CD14-positive monocyte (primary cell): ENCODE measurements around the gene LKAAEAR1. TPM values are rescaled to one million over a fixed set of nuclear protein-coding genes. Genes with fewer than 3 reads are reported as not detected.

ENCODE experiments used
- DNase-seq, 3 donors: peaks; one replicate each; pipeline ENCODE4 v3.0.0-alpha.2; 2011 to 2022
- H2AFZ ChIP-seq: 2 replicates; pipeline ENCODE4 v1.6.0; 2012; ENCODE audit warnings: mild to moderate bottlenecking, low read depth, low read length, inconsistent platforms; ENCODE audit not compliant: insufficient read depth, poor library complexity, severe bottlenecking
- H3K27ac ChIP-seq, 2 donors: 1 replicate in 1 of 2; 2 replicates in 1 of 2; pipeline ENCODE4 v1.5.1; 2012 to 2013; ENCODE audit warnings: low read length in 2 of 2, control low read depth in 1 of 2, inconsistent platforms in 1 of 2, low read depth in 1 of 2, mild to moderate bottlenecking in 1 of 2
- H3K27me3 ChIP-seq, 2 donors: one replicate each; pipeline versions ENCODE4 v1.6.0 to v1.6.1; 2011 to 2013; ENCODE audit warnings: low read length in 2 of 2; ENCODE audit not compliant: control insufficient read depth in 2 of 2, insufficient read depth in 2 of 2
- H3K36me3 ChIP-seq, 2 donors: replicated peaks in 1 of 2; 1 replicate in 1 of 2; 2 replicates in 1 of 2; pipeline versions ENCODE4 v1.5.1 to v1.6.1; 2012 to 2013; ENCODE audit warnings: low read length in 2 of 2, control low read depth in 1 of 2, inconsistent platforms in 1 of 2, mild to moderate bottlenecking in 1 of 2; ENCODE audit not compliant: insufficient read depth in 2 of 2, control insufficient read depth in 1 of 2
- H3K4me1 ChIP-seq, 2 donors: 1 replicate in 1 of 2; 2 replicates in 1 of 2; pipeline versions ENCODE4 v1.5.1 to v1.6.1; 2012 to 2013; ENCODE audit warnings: low read length in 2 of 2, control low read depth in 1 of 2, inconsistent platforms in 1 of 2, mild to moderate bottlenecking in 1 of 2, moderate library complexity in 1 of 2; ENCODE audit not compliant: insufficient read depth in 2 of 2, control insufficient read depth in 1 of 2
- H3K4me2 ChIP-seq: replicated peaks from 2 replicates; pipeline ENCODE3; 2012; ENCODE audit warnings: low read length, moderate library complexity, mild to moderate bottlenecking; ENCODE audit not compliant: poor library complexity, severe bottlenecking; ENCODE audit errors: extremely low read depth
- H3K4me3 ChIP-seq, 3 experiments: fragments of 200-600 bp in 1 of 3; sonication (generic) in 1 of 3; replicated peaks in 1 of 3; 1 replicate in 2 of 3; 2 replicates in 1 of 3; pipeline ENCODE4 v1.5.1; 2011 to 2013; ENCODE audit warnings: low read length in 3 of 3, mild to moderate bottlenecking in 3 of 3, control low read depth in 2 of 3, low read depth in 2 of 3, inconsistent platforms in 1 of 3, moderate library complexity in 1 of 3
- H3K79me2 ChIP-seq: 2 replicates; pipeline ENCODE4 v1.6.0; 2012; ENCODE audit warnings: mild to moderate bottlenecking, control low read depth, inconsistent platforms, low read length, moderate library complexity; ENCODE audit not compliant: insufficient read depth
- H3K9ac ChIP-seq: 2 replicates; pipeline ENCODE4 v1.6.0; 2017; ENCODE audit warnings: low read length, mild to moderate bottlenecking; ENCODE audit not compliant: insufficient read depth, poor library complexity, severe bottlenecking
- H3K9me3 ChIP-seq, 2 donors: replicated peaks in 1 of 2; 1 replicate in 1 of 2; 2 replicates in 1 of 2; pipeline versions ENCODE4 v1.5.1 to v1.6.1; 2012 to 2013; ENCODE audit warnings: low read length in 2 of 2, control low read depth in 1 of 2; ENCODE audit not compliant: control insufficient read depth in 1 of 2, insufficient read depth in 1 of 2
- H4K20me1 ChIP-seq: 2 replicates; pipeline ENCODE4 v1.6.0; 2012; ENCODE audit warnings: mild to moderate bottlenecking, low read length, control low read depth, moderate library complexity; ENCODE audit not compliant: insufficient read depth
- H3K27ac Mint-ChIP-seq, 7 donors: one replicate each; pipeline ENCODE4 v1.8.0; 2020; ENCODE audit warnings: mild to moderate bottlenecking in 7 of 7, mixed read lengths in 7 of 7, moderate library complexity in 6 of 7, inconsistent platforms in 2 of 7
- H3K27me3 Mint-ChIP-seq, 3 donors: one replicate each; pipeline ENCODE4 v1.8.0; 2021 to 2022; ENCODE audit warnings: low read depth in 3 of 3, mild to moderate bottlenecking in 3 of 3, mixed read lengths in 3 of 3, moderate library complexity in 3 of 3, inconsistent platforms in 1 of 3
- H3K36me3 Mint-ChIP-seq, 2 donors: one replicate each; pipeline ENCODE4 v1.8.0; 2020; ENCODE audit warnings: mixed read lengths in 2 of 2, inconsistent platforms in 1 of 2, mild to moderate bottlenecking in 1 of 2
- H3K4me1 Mint-ChIP-seq: one replicate; pipeline ENCODE4 v1.8.0; 2020; ENCODE audit warnings: mild to moderate bottlenecking, mixed read lengths
- H3K4me3 Mint-ChIP-seq, 2 donors: one replicate each; pipeline ENCODE4 v1.8.0; 2020; ENCODE audit warnings: mild to moderate bottlenecking in 2 of 2, mixed read lengths in 2 of 2, moderate library complexity in 1 of 2
- H3K9me3 Mint-ChIP-seq, 7 donors: one replicate each; pipeline ENCODE4 v1.8.0; 2020 to 2022; ENCODE audit warnings: mixed read lengths in 7 of 7, mild to moderate bottlenecking in 6 of 7, moderate library complexity in 6 of 7, inconsistent platforms in 2 of 7
- CTCF ChIP-seq: fragments of 200-600 bp; IDR thresholded peaks from one replicate; pipeline ENCODE4 v1.8.0; 2022; ENCODE audit warnings: antibody characterized with exemption, mild to moderate bottlenecking
- WGBS: methylation state at CpG from one replicate; pipeline ENCODE4 v1.1.5; 2013; ENCODE audit warnings: missing lambda C conversion rate; ENCODE audit not compliant: insufficient coverage; 5-methylcytosine and 5-hydroxymethylcytosine counted together
- intact Hi-C, 2 donors: fragments of 100-400 bp; cut with micrococcal nuclease; formaldehyde crosslinking; loops; one replicate each; pipeline versions ENCODE4 v1.15.0 to v1.15.1; 2023
- polyA plus RNA-seq, 3 donors: library from polyadenylated mRNA; depleted of rRNA in 1 of 3; unstranded in 2 of 3; stranded (reverse) in 1 of 3; fragments of 300-500 nt in 2 of 3; fragments of >200 nt in 1 of 3; fragmentation: Illumina TruSeq in 2 of 3; gene quantifications; 1 replicate in 2 of 3; 2 replicates in 1 of 3; pipeline ENCODE4 v1.2.3, GENCODE V29; 2012 to 2021

Gene LKAAEAR1
- polyA plus RNA-seq, 3 donors: 0.61 to 0.86 (median 0.64) TPM

GRCh38 chr20:64040231-64041039 is 43.8 kb downstream of the LKAAEAR1 start:
- Mint-ChIP-seq H3K4me1 (peaks cover 21% of the 10 kb centered on the region), H3K27me3 (peaks cover 67 to 88% (median 71%) of the 10 kb centered on the region in 3 donors), H3K9me3 (peaks cover 0 to 7% (median 2%) of the 10 kb centered on the region in 7 donors), H3K4me3 (peak overlapping the region in 1 of 2 donors; percentile 86), H3K27ac (peak overlapping the region in 1 of 7 donors; percentile 57), H3K36me3 (no peaks in the 10 kb centered on the region)
- Histone ChIP-seq H2AFZ (no peak overlapping the region), H3K27ac (no peak overlapping the region), H4K20me1 (no peaks in the 10 kb centered on the region), H3K4me1 (peaks cover 24 to 40% of the 10 kb centered on the region in 2 donors), H3K9ac (no peak overlapping the region), H3K27me3 (peaks cover 24 to 65% of the 10 kb centered on the region in 2 donors), H3K4me2 (no peak overlapping the region), H3K9me3 (no peaks in the 10 kb centered on the region), H3K79me2 (no peaks in the 10 kb centered on the region), H3K36me3 (no peaks in the 10 kb centered on the region), H3K4me3 (no peak overlapping the region)
- 66% methylated on average over 11 of the region's 12 CpGs for WGBS
- intact Hi-C loops: no loop called here
- no peak for TF ChIP-seq CTCF
- no peak for DNase-seq

GRCh38 chr20:64039293-64040160 is 44.7 kb downstream of the LKAAEAR1 start:
- no peak for DNase-seq
- Histone ChIP-seq H3K9ac (peak overlapping the region; percentile 10), H3K79me2 (no peaks in the 10 kb centered on the region), H3K9me3 (no peaks in the 10 kb centered on the region), H4K20me1 (no peaks in the 10 kb centered on the region), H2AFZ (peak overlapping the region; percentile 87), H3K4me2 (peak overlapping the region; percentile 76), H3K4me1 (peaks cover 24 to 40% of the 10 kb centered on the region in 2 donors), H3K27ac (no peak overlapping the region), H3K36me3 (peaks cover 0 to 9% of the 10 kb centered on the region in 2 donors), H3K27me3 (peaks cover 24 to 56% of the 10 kb centered on the region in 2 donors), H3K4me3 (peak overlapping the region in 2 of 3 experiments; percentile 24 to 80)
- peaks cover 4 to 5% of the 10 kb centered on the region in 2 donors for H3K36me3 Mint-ChIP-seq
- H3K27me3 Mint-ChIP-seq: peaks cover 64 to 79% (median 66%) of the 10 kb centered on the region in 3 donors
- peaks cover 20% of the 10 kb centered on the region for H3K4me1 Mint-ChIP-seq
- H3K4me3 Mint-ChIP-seq: peak overlapping the region; percentile 71 to 86
- intact Hi-C loops: loop anchor here (2.0 kb wide), 1 partner anchor 81 kb away; no protein-coding TSS in a partner anchor
- 6% methylated on average over 11 of the region's 17 CpGs for WGBS
- TF ChIP-seq CTCF: no peak
- peaks cover 0 to 4% (median 2%) of the 10 kb centered on the region in 7 donors for H3K9me3 Mint-ChIP-seq
- H3K27ac Mint-ChIP-seq: no peak overlapping the region
